Activated CD4-positive, CD25-positive, alpha-beta regulatory T cell treated with anti-CD3 and anti-CD28 coated beads, Interleukin-2, amount 50 U/mL, for 24 hours (primary cell): ENCODE measurements around the gene SETBP1.

Experiments used
- ATAC-seq, 2 donors: fragments of 150-1000 bp; cut with Tn5 transposase; one replicate each; pipeline ENCODE4 v1.10.0; 2021; ENCODE audit warnings: mild to moderate bottlenecking in 1 of 2, moderate library complexity in 1 of 2

SETBP1 gene

DNA sequence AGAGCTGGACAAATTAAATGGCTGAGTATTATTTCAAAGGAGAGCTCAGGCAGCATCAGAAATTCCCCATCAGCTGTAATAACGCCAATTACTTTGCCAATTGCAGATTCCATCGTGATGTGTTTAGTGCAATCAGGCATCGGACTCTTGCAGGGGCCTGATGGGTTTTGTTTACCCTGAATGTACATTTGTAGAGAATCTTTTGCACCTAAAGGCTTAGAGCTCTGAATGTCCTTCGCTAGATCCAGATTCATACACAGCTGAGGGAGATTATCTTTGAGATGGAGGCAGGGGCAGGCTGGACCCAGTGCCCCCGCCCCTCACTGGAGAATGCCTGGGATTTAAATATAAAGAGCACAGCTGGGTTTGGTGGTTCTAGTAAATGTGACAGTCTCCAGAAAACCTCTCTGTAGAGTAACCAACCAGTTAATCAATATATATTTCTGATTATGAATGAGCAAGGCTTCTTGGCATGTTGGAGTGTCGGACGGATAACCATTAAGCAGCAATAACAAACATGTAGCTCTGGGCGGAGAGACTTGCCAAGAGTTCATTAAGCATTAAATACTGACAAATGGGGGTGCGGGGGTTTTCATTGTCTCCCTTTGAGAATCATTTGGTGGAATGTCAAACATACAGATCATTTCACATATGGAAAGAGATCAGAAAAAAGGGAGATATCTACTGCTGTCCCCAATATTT lies 200.9 kb downstream of the SETBP1 start:
- ATAC-seq, result no peak

DNA sequence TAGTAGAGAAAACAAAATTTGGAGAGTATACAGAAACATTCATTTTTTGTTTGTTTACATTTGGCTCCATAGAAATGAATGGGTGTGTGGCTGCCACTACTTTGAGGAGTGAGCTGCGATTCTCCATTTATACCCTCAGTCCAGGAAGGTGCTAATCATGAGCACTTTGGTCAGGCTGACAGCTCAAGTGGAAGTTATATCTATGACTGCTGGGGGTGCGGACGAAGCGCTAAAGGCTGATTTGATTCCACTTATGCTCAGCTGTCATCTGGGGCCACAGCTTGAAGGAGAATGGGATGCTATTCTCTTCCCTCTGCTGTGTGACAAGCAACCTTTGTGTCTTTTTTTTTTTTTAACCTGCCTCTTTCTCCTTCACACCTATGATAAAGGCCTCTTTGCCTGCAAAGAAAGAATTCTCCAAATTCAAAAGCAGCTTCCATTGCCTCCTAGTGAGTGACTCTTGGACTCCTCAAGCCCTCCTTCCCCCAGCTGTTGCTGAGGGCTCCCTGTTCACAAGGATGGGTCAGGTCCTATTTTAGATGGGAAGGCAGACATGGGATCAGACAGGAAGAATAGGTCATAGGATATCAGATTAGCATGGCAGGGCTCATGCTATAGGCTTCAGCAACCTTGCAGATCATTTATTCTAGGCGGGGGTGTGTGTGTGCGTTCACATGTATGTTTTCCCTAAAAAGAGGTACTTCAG lies 201.6 kb downstream of the SETBP1 start:
- ATAC-seq, result no peak

GRCh38 chr18:44883671-44884070 lies 203.0 kb downstream of the SETBP1 start:
- no peak for ATAC-seq

DNA sequence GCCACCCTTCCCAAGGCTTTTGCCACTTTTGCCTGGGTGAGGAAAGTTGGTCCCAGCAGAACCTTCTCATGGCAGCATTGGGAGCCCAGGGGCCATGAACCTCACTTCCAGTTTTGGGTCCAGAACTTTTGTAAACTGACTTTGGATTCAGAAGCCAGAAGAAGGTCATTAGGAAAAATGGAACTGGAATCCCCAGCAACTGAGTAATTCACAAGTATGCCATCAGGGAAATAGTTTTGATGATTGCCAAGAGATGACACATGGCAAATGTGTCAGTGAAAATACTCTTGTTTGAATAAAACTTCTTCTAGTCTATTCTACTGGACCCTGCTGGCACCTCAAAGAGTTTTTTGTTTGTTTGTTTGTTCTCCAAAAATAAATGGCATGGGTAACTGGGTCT lies 203.7 kb downstream of the SETBP1 start:
- ATAC-seq, result no peak

DNA sequence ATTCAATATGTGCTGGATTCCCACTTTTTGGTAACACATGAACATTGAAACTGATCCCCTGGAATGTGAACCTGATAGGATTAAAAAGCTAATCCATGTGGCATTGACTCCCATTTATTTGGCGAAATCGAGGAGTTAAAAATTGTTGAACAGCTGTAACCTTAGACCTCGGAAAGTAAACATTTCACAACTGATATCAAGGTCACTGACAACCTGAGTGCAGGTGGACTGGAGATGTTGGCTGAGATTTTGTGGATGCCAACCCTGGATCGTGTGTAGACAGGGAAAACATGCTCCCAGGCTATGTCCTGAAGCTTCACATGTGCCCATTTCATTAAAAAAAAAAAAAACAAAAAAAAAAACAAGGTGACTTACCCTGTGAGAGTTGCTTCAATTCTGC lies 204.8 kb downstream of the SETBP1 start:
- no peak for ATAC-seq

GRCh38 chr18:44887227-44887631 lies 206.5 kb downstream of the SETBP1 start:
- ATAC-seq, result peak; percentile 93 to 97

DNA sequence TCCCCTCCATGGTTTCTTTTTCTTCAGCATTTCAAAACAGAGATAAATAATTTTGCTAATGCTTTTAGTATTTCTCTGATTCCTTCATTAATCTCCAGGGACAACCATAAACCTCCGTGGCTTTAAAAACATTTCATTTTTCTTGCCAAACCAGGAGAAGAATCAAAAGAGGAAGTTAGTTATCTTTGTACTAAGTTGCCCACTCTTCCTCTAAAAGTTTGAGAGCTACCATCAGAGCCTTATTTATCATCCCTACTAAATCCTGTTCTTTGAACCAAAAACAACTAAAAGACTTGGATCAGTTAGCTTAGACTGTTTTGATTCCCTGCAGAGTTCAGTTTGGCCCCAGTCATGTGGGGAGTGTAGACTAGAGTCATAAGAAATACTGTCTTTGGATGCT lies 208.4 kb downstream of the SETBP1 start:
- ATAC-seq, result no peak

DNA sequence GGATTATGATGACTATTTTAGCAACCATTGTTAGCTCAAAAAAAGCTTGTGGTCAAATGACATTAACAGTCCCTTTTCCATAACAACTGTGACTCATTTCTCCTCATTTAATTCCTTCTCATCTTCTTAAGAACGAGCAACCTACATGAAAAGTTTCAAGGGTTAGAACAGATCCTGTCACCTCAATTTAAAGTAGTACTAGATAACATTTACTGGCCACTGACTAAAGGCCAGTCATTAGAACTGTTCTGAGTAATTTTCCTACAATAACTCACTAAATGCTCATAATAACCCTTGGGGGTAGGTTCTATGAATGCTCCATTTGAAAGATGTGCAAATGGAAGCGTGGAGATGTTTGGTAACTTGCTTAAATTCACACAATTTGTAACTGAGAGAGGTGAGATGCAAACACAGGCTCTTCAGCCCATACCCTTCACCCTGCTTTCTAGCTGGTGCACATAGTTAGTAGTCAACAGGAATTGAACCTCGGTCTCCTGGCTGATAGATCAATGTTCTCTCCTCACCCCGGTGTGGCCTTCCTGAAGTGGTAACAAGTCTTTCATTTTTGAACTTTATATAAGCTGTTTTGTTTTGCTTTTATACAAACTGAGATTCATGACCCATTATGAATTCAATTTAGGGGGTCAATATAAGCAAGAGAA lies 212.5 kb downstream of the SETBP1 start:
- peak; percentile 75 to 87 for ATAC-seq

DNA sequence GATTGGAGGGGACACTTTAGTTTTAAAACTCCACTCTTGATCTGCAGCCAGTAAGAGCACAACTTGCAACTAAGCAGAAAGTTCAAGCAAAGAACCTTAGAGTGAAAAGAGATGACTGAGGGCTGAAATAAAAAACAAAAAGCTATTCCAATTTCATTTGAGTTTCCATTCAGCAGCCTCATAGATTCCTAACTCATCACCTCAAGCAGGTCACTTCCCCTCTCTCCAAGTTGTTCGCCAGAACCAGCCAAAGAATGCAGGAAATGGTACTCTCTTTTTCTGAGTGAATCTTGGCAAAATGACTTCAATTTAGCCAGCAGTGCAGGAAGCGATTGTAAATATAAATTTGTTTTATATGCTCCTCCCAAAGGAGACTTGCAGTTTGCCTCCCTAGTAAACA lies 213.3 kb downstream of the SETBP1 start:
- ATAC-seq, result no peak

GRCh38 chr18:44895176-44895798 lies 214.6 kb downstream of the SETBP1 start:
- ATAC-seq, result peak; percentile 52 to 66

DNA sequence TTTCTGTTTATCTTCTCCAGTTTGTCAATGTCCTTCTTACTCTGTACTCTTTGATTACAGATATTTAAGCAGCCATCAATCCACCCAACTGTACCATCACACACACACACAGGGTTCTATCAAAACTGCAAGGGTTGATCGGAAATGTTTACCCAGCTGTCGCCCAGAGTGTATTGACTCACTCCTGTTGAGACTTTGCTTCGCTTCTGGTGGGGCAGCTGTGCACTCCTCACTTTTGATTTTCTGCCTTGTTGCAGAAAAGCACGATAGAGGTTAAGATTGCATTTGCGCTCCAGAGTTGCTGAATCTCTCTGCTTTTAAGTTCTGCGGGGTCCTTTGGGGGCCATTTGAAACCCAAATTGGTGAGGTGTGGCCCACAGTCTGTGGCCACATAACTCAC lies 216.2 kb downstream of the SETBP1 start:
- ATAC-seq, result no peak

DNA sequence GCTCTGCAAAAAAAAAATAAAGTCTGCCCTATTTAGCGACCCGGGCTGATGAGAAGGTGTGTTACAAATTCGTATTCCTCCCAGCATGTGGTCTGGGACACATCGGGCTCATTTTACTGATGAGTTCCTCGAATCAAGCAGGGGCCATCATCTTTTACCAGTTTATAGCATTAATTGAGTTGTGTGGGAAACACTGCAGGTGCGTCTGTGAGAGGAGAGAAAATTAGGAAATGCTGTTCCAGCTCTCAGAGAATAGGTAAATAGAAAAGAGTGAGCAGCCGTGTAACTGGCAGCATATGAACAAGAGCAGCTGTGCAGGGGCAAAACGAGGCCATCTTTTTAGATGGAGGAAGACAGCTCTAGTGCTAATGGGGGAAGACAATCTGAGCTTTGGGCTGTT lies 216.7 kb downstream of the SETBP1 start:
- no peak for ATAC-seq

- no peak for ATAC-seq
Measured at GRCh38 chr18:44897816-44898215, 217.1 kb downstream of the SETBP1 start.

- no peak for ATAC-seq
Measured at GRCh38 chr18:44898498-44898897, 217.8 kb downstream of the SETBP1 start.

DNA sequence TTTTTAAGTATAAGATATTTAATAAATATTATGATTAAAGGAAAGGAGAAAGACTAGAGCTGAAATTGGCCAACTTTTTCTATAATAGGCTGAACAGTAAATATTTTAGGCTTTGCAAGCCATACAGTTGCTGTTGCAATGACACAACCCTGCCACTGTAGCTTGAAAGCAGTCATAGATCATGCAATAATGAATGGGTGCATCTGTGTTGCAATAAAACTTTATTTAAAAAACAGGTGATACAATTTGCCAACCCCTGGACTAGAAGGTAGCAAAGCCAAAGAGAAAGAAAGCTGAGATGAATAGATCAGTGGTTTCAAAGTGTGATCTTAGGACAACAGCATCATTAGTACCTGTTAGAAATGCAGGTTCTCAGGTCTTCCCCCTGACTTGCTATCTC lies 219.1 kb downstream of the SETBP1 start:
- no peak for ATAC-seq

DNA sequence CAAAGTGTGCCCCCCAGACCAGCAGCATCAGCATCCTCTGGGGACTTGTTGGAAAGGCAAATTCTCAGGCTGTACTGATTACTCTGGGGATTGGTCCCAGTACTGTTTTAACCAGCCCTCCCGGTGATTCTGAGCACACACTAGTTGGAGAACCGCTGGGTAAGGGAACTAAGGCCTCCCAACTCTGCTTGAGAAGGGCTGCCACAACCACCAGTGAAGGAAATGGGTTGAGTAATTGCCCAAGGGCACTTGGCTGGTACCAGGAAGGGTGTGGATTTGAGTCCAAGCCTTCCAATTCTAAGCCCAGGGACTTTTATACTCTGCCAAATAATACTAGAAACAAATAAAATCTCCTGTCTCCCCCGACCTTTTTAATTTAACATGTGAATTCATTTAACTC lies 219.9 kb downstream of the SETBP1 start:
- no peak for ATAC-seq

DNA sequence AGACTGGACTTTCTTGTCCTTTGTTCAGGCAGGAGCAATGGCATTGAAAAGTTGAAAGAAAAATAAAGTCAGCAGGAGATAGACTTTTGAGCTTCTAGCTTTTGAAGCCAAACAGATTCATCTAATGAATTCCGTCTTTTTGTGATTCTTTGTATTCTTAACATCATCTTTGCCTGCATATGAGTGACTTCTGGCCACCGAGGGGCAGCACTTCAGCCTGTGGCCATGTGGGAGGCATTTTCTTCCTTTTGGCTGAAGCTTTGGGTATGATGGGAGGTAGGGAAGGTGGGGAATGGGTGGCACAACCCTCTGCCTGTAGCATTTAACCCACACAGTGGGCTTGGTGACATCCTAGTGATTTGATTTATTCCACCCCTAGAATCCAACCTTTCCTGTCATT lies 220.6 kb downstream of the SETBP1 start:
- ATAC-seq, result no peak

DNA sequence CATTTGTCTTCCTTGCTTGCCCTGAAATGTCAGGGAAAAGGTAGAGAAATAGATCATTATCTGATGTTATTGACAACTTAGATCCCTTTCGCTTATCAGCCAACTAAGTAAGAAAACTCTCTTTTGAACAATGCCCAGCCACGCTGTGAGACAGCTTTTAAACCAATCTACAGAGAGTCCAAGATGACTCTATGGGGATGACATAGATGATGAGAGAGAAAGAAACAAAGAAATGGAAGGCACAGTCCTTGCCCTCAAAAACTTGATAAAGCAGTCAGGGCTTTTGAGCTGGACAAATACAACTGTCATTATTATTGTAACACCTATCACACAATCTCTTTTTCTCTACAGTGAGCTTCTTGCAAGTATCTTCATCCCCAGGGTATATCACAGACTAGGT lies 222.6 kb downstream of the SETBP1 start:
- ATAC-seq, result no peak

GRCh38 chr18:44904768-44905167 lies 224.1 kb downstream of the SETBP1 start:
- no peak for ATAC-seq

DNA sequence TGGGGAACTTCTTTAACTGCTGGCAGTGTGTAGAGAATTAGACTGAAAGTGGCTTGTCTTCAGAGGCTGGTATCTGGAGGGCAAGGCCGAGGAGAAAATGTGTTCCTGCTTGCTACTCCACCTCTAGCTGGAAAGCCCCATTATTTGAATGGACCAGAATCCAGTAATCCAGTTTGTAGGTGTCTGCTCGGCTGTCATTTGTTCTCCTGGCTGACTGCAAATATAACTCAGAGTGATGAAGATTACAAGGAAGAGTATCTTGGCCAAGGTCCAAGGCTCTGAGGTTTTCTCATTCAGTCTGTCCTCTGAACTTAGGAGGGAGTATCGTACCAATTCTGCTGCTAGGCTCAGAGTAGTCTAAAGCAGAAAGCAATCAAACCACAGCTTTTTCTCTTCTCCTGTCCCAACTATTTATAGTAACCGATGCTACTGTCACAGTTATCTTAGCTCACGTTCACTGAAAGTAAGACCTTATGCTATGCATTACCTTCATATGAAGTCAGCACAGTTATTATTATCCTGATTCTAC lies 228.6 kb downstream of the SETBP1 start:
- ATAC-seq, result no peak

GRCh38 chr18:44911260-44911659 lies 230.6 kb downstream of the SETBP1 start:
- no peak for ATAC-seq

DNA sequence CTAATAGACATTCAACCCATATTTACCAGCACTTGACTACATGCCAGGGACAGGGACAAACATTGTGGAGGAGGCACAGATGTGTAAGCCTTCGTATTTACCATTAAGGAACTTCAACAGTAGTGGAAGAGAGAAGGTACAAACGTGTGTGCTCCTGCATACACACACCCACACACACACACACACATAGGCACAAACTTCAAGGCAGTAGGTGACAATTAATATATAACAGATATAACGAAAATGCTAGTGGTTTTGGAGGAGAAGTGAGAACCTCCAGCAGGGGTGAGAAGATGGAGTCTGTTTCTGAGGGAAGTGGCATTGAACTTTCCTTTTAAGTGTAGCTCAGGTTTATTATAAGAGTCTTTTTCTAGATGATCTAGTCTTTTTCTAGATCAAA lies 231.1 kb downstream of the SETBP1 start:
- no peak for ATAC-seq

GRCh38 chr18:44912740-44913478 lies 232.2 kb downstream of the SETBP1 start:
- ATAC-seq, result no peak
